GM12873 (cell line): ENCODE measurements around the gene DICER1.

ENCODE experiments used
- TF ChIP-seq, protein P1 (sequence below): IDR thresholded peaks from 2 replicates; pipeline ENCODE4 v1.5.1; 2012; ENCODE audit warnings: low read depth, mild to moderate bottlenecking, moderate library complexity, low read length, control low read depth; ENCODE audit not compliant: insufficient read depth; ENCODE audit errors: missing control alignments

The DICER1 gene

DNA sequence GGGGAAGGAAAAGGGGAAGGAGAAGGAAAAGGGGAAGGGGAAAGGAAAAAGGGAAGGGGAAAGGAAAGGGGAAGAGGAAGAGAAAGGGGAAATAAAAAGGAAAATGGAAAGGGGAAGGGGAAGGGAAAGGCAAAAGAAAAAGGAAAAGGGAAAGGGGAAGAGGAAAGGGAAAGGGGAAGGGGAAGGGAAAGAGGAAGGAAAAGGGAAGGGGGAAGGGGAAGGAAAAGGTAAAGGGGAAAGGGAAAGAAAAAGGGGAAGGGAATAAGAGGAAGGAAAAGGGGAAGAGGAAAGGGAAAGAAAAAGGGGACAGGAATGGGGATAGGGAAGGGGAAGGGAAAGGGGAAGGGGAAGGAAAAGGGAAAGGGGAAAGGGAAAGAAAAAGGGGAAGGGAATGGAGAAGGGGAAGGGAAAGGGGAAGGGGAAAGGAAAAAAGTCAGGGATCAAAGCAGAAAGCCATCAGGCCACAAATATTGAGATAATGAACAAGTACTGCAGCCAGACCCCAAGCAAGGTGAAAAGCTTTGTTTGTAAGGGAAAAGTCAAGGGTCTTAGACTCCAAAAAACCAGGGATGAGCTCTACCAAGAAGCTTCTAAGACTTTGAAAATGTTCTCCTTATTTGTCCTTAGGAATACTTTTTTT lies 20.0 kb downstream of the DICER1 start:
- TF ChIP-seq, protein P1, sequence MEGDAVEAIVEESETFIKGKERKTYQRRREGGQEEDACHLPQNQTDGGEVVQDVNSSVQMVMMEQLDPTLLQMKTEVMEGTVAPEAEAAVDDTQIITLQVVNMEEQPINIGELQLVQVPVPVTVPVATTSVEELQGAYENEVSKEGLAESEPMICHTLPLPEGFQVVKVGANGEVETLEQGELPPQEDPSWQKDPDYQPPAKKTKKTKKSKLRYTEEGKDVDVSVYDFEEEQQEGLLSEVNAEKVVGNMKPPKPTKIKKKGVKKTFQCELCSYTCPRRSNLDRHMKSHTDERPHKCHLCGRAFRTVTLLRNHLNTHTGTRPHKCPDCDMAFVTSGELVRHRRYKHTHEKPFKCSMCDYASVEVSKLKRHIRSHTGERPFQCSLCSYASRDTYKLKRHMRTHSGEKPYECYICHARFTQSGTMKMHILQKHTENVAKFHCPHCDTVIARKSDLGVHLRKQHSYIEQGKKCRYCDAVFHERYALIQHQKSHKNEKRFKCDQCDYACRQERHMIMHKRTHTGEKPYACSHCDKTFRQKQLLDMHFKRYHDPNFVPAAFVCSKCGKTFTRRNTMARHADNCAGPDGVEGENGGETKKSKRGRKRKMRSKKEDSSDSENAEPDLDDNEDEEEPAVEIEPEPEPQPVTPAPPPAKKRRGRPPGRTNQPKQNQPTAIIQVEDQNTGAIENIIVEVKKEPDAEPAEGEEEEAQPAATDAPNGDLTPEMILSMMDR = no peak

DNA sequence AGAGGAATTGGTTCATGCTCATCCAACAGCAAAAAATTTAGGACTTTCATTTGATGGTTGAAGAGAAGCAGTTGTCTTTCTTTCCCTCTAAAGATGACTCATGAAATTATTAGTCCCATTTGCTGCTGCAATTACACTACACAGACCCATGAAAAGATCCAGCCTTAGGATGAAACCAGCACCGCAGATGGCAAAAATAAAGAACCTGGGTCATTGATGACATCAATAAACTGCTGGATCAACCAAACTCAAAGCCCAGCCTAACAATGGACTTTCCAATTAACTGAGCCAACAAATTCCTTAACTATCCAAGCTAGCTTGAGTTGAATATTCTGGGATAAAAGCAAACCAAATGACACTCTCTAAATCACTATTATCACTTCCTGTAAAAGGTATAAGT lies 20.7 kb downstream of the DICER1 start:
- TF ChIP-seq, protein P1 = no peak

DNA sequence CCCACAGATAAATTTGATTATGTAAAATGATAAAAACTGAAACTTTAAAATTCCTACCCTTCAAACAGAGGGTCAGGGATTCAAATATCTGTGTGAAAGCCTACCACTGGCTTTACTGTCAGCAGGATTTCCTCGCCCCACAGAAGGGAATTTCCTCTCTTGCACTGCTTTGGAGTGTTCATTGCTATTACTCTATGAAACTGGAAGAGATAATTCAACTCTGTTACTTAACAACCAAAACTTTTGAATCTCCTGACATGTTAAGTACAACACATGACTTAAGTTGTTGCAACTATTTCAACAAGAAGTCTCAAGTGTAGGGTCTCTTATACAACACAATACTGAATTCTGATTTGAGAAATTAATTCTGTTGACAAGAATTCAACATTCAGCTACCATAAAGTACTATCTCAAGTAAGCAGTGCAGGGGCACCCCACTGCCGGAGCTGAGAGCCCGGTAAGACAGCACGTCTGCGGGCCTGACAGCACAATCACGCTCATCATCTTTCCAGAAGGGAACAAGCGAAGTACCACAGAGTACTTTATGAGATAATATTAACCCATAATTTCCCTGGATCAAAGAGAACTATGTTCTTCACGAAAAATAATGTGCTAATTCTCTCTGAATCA lies 22.9 kb downstream of the DICER1 start:
- TF ChIP-seq, protein P1 = no peak

DNA sequence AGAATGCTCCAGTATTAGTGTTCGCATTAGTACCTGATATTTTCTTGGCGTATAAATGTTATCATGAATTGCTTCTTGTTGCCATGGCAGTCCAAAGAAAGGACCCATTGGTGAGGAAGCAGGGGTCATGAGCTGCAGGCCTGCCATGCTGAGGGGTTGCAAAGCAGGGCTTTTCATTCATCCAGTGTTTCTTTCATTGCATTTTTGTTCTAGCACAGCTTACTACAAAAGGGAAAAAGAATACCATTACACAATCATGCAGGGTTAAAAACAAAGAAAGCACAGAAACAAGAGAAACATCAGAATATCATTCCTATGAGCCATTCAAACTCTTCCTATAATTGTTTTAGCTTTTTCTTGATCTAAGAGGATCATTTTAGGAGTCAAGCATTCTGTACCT lies 24.0 kb downstream of the DICER1 start:
- TF ChIP-seq, protein P1 = no peak

DNA sequence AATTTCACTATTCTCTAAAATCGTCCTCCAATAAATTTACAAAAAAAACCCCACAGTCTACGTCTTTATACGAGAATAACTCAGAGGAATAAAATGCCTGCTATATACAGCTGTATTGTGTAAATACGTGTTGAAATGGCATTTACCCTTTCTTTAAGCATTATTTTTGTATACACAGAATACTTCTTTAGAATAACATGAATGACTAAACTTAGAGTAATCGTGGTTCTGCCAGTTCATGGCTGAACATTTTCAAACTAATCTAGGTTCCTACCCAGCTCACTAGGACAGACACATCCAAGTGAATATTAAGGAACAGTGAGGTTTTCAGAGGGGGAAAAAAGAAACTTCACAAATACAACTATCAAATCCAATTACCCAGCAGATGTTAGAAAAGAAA lies 24.6 kb downstream of the DICER1 start:
- TF ChIP-seq, protein P1 = no peak

DNA sequence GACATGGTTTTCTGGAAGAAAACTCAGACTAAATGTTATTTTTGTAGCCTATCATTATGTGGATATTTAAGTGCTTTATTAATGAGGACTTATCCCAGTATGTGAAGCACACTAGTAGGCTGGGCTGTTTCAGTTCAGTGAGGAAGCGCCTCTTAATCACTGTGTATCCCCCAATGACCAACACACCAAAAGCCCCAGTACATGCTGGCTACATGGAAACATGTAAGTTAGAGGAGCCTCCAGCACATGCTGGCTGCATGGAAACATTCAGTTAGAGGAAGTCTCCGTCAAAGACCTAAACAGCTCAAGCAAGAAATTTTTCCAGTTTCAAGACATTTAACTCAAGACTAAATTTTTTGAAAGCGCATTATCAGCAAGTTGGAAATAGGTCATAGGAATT lies 26.8 kb downstream of the DICER1 start:
- TF ChIP-seq, protein P1 = no peak

DNA sequence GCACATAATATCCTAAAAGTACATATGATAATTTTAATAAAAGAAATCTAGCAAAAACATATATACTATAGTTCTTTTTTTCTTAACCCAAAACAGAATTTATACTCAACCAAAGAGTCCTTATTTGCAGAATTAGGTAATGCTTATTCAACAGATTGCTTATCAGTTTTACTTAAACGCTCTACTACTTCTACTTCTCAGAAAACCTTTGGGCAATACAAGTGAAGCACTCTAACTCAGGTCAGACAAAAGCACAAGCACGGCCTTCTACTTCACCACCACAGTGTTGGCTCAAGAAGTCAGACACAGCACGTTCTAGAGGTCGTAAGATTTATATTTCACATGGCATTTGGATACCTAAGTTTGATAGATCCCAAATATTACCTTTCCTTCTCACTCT lies 29.2 kb downstream of the DICER1 start:
- TF ChIP-seq, protein P1 = no peak
